Peyer's patch (tissue), 4 donors: ENCODE results near the gene PPP1R12B. TPM values are rescaled to one million over a fixed set of nuclear protein-coding genes. Genes with fewer than 3 reads are reported as not detected.
"Not testable (repeated sequence)": the region's sequence is repeated elsewhere in the genome, so short reads cannot be mapped to it uniquely, and the experiment has no call there.

Experiments used
- DNase-seq, 3 donors: peaks; one replicate each; pipeline ENCODE4 v3.0.0-alpha.2; 2017 to 2019
- H3K27ac ChIP-seq, 4 donors: fragments of 200-600 bp; sonication (generic); one replicate each; pipeline ENCODE4 v1.5.1; 2016 to 2019
- H3K27me3 ChIP-seq, 2 donors: fragments of 200-600 bp; sonication (generic); one replicate each; pipeline ENCODE4 v1.5.1; 2019
- H3K36me3 ChIP-seq, 3 donors: fragments of 200-600 bp; sonication (generic); one replicate each; pipeline ENCODE4 v1.5.1; 2016 to 2019
- H3K4me1 ChIP-seq, 4 donors: fragments of 200-600 bp; sonication (generic); one replicate each; pipeline ENCODE4 v1.5.1; 2016 to 2019
- H3K4me3 ChIP-seq, 4 donors: fragments of 200-600 bp; sonication (generic); 1 replicate in 3 of 4; 2 replicates in 1 of 4; pipeline ENCODE4 v1.5.1; 2016 to 2019; ENCODE audit warnings: mild to moderate bottlenecking in 1 of 4
- H3K9me3 ChIP-seq, 4 donors: fragments of 200-600 bp; sonication (generic); one replicate each; pipeline ENCODE4 v1.5.1; 2016 to 2019; ENCODE audit warnings: mild to moderate bottlenecking in 1 of 4
- CTCF ChIP-seq, 6 experiments: fragments of 450-650 bp in 4 of 6; fragments of 200-600 bp in 2 of 6; sonication (generic) in 1 of 6; IDR thresholded peaks; one replicate each; pipeline ENCODE4 v1.5.1; 2017 to 2019; ENCODE audit warnings: antibody characterized with exemption in 6 of 6, mild to moderate bottlenecking in 3 of 6, moderate library complexity in 1 of 6
- POLR2A ChIP-seq, 2 donors: fragments of 450-650 bp; IDR thresholded peaks; one replicate each; pipeline ENCODE4 v1.5.1; 2017; ENCODE audit warnings: antibody characterized with exemption in 2 of 2, mild to moderate bottlenecking in 2 of 2, moderate library complexity in 2 of 2
- total RNA-seq, 4 donors: library from RNA; depleted of rRNA; stranded (reverse); fragments of >200 nt; gene quantifications; one replicate each; pipeline ENCODE4 v1.1.0, GENCODE V29; 2016

The PPP1R12B gene
- total RNA-seq, 4 donors from 2014 or later: 33.1 to 131 (median 90.8) TPM

GRCh38 chr1:202622388-202622787 lies 273.9 kb downstream of the PPP1R12B start:
- TF ChIP-seq POLR2A (IDR thresholded peaks at IDR 0.05): no peak
- TF ChIP-seq CTCF (IDR thresholded peaks at IDR 0.05): no peak
- no peak overlapping the region for H3K4me3 ChIP-seq
- H3K4me1 ChIP-seq: peaks cover 0 to 11% (median 6%) of the 10 kb centered on the region in 4 donors
- no peak overlapping the region for H3K27ac ChIP-seq
- DNase-seq: peak in 1 of 3 donors; percentile 12
- no peaks in the 10 kb centered on the region for H3K27me3 ChIP-seq
- H3K9me3 ChIP-seq: no peaks in the 10 kb centered on the region
- H3K36me3 ChIP-seq: no peaks in the 10 kb centered on the region

DNA sequence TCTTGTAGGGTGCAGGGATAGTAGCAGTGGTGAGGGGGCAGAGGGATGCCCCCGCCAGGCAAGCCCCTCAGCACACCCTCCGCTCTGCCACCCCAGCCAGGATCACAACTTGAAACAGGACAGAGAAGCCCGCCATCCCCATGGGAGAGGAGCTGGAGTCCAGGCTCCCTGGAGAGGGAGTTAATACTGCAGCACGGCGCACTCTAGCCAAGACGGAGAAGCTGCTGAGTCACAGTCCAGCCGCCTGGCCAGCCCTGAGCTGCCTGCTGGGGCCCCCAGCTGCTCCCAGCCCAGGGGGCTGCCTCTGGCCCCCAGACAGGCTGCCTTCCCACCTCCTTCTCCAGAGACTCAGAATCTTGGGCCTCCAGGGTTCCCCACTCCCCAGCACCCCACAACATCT lies 274.6 kb downstream of the PPP1R12B start:
- no peak for DNase-seq
- Histone ChIP-seq H3K36me3 (no peaks in the 10 kb centered on the region), H3K27me3 (no peaks in the 10 kb centered on the region), H3K27ac (no peak overlapping the region), H3K9me3 (no peaks in the 10 kb centered on the region), H3K4me3 (no peak overlapping the region), H3K4me1 (peaks cover 0 to 12% (median 6%) of the 10 kb centered on the region in 4 donors)
- TF ChIP-seq CTCF (IDR thresholded peaks at IDR 0.05): no peak
- TF ChIP-seq POLR2A (IDR thresholded peaks at IDR 0.05): no peak

DNA sequence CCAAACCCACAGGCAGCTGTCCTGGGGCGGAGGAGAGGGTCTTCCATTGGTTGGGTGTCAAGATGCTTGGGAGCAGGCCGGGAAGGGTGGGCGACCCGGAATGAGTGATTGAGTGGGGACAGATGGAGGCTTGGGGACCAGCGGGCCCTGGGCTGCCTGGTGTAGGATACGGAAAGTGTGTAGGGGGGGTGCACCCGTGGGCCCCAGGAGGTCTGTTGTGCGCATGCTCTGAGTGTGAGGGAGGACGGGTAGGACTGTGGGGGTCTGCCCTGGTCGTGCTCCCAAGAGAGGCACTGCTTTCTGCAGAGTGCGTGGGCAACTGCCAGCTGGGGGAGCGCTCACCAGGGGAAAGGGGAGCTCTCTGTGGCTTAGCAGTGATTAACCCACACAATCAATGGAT lies 275.0 kb downstream of the PPP1R12B start:
- H3K36me3 ChIP-seq, DNase-seq, H3K4me3 ChIP-seq, H3K27me3 ChIP-seq, H3K27ac ChIP-seq, H3K9me3 ChIP-seq: not testable (repeated sequence)
- peaks cover 0 to 15% (median 6%) of the 10 kb centered on the region in 4 donors for H3K4me1 ChIP-seq

DNA sequence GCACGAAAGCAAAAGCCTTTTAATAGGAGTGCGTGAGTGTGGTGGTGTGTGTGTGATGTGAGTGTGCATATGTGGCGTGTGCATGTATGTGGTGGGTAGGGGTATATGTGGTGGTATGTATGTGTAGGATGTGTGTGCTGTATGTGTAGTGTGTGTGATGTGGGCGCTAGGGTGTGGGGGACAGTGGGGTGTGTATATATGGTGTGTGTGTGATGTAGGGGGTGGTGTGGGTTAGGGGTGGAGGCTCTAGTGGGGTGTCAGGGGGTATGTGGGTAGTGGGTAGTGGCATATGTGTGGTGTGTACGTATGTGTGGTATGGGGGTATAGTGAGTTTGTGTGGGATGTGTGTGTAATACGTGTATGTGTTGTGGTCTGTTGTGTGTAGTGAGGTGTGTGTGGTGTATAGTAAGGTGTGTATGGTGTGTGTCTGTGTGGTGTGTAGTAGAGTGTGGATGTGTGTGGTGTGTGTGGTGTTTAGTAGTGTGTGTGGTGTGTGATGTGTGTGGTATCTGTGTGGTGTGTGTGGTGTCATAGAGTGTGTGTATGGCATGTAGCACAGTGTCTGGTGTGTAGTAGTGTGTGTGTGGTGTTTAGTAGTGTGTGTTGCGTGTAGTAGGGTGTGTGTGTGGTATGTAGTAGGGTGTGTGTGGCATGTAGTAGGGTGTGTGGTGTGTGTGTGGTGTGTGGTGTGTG lies 275.7 kb downstream of the PPP1R12B start:
- no peaks in the 10 kb centered on the region for H3K27me3 ChIP-seq
- no peaks in the 10 kb centered on the region for H3K9me3 ChIP-seq
- no peak overlapping the region for H3K4me3 ChIP-seq
- DNase-seq: no peak
- H3K4me1 ChIP-seq: peaks cover 0 to 23% (median 10%) of the 10 kb centered on the region in 4 donors
- H3K36me3 ChIP-seq: no peaks in the 10 kb centered on the region
- no peak overlapping the region for H3K27ac ChIP-seq
- no peak for TF ChIP-seq CTCF (IDR thresholded peaks at IDR 0.05)
- no peak for TF ChIP-seq POLR2A (IDR thresholded peaks at IDR 0.05)

DNA sequence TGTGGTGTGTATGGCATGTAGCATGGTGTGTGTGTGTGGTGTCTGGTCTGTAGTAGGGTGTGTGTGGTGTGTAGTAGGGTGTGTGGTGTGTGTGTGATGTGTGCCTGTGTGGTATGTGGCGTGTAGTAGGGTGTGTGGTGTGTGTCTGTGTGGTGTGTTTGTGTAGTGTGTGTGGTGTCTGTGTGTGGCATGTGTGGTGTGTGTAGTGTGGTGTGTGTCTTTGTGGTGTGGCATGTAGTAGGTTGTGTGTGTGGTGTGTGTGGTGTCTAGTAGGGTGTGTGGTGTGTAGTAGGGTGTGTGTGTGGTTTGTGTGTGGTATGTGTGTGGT lies 276.2 kb downstream of the PPP1R12B start:
- TF ChIP-seq POLR2A (IDR thresholded peaks at IDR 0.05) (no peak), CTCF (IDR thresholded peaks at IDR 0.05) (no peak)
- Histone ChIP-seq H3K27me3 (no peaks in the 10 kb centered on the region), H3K4me1 (peaks cover 0 to 26% (median 10%) of the 10 kb centered on the region in 4 donors), H3K36me3 (no peaks in the 10 kb centered on the region), H3K27ac (no peak overlapping the region), H3K9me3 (no peaks in the 10 kb centered on the region), H3K4me3 (no peak overlapping the region)
- no peak for DNase-seq

DNA sequence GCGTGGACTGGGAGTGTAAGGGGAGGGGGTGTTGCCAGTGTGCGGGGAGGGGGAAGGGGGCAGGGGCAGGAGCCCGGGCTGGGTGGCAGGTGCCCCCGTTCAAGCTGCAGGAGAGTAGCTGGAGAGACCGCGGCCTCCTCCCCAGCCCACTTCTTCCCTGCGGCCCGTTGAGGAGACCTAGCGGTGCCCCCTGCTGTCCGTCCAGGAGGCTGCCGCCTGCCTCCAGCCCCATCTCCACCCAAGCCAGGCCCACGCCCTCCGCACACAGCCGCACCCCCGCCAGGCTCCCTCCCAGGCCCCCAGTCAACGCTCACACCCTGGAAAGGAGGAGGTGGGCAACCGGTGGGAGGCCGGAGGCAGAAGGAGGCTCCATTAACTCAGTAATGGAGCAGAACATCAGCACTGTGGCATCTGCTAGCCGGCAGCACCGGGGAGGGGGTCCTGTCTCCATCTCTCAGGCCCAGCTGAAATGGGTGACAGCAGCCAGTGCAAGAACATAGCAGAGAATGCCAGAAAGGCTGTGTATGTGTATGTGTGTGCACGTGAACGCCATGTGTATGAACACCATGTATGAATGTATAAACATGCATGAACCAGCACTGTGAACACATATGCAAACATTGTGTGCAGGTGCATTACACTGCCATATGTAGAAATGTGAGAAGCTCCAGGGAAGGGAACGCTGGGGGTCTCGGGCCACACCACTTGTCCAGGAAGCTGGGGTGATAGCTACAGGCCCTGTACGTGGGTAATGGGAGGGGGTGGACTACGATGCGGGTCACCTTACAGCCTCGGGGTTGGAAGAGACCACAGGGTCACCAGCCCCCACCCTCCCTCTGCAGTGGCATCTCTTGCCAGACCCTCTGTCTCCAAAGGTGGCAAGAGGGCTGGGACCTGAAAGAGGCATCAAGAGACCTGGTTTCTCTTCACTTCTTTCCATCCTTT lies 277.2 kb downstream of the PPP1R12B start:
- H3K4me3 ChIP-seq: no peak overlapping the region
- no peak overlapping the region for H3K27ac ChIP-seq
- peaks cover 0 to 28% (median 10%) of the 10 kb centered on the region in 4 donors for H3K4me1 ChIP-seq
- no peaks in the 10 kb centered on the region for H3K36me3 ChIP-seq
- TF ChIP-seq POLR2A (IDR thresholded peaks at IDR 0.05) (no peak), CTCF (IDR thresholded peaks at IDR 0.05) (peak; percentile 41 to 67 (median 58))
- no peaks in the 10 kb centered on the region for H3K27me3 ChIP-seq
- no peaks in the 10 kb centered on the region for H3K9me3 ChIP-seq
- DNase-seq: peak; percentile 54 to 81 (median 77)

DNA sequence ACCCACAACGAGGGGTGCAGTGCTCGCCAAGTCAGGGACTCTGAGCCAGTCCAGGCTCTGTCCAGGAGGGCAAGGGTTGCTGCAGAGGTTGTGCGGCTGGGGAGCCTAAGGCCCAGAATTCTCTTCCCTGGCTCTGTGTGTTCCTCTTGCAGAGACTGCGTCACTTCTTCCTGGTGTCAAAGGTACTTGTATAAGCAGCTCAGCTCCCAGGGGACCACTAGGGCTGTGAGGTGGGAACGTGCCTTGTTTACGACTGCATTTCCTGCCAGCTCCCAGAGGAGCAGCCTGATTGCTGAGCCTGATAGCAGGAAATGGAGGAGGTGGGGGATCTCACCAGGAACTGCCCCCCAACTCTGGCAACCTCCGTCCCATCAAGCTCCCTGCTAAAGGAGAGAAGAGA lies 278.5 kb downstream of the PPP1R12B start:
- H3K9me3 ChIP-seq, H3K4me3 ChIP-seq, H3K27me3 ChIP-seq, H3K36me3 ChIP-seq, H3K27ac ChIP-seq: not testable (repeated sequence)
- H3K4me1 ChIP-seq: peaks cover 0 to 28% (median 10%) of the 10 kb centered on the region in 4 donors
- peak in 2 of 3 donors; percentile 75 for DNase-seq
